Stimulated activated CD4-positive, alpha-beta T cell treated with anti-CD3 and anti-CD28 coated beads, Interleukin-2, amount 100 ng/mL, for 4 hours (primary cell): ENCODE results near the gene NUCB2.
"Not testable (repeated sequence)": the region's sequence is repeated elsewhere in the genome, so short reads cannot be mapped to it uniquely, and the experiment has no call there.

Source experiments
- DNase-seq: peaks from one replicate; pipeline ENCODE4 v3.0.0-alpha.2; 2020; ENCODE audit warnings: low read depth

Gene NUCB2

GRCh38 chr11:17276236-17277023 lies at the start of gene NUCB2:
NUCB2 (plus strand) TSS chr11:17276739; CDS start chr11:17295324, 18,585 bp downstream.
- DNase-seq, result peak; percentile 93

- not testable (repeated sequence) for DNase-seq
Measured at GRCh38 chr11:17228186-17228925, 48.2 kb upstream of the NUCB2 start.

- DNase-seq, result no peak
Measured at GRCh38 chr11:17229481-17230152, 46.9 kb upstream of the NUCB2 start.

- peak; percentile 39 for DNase-seq
Measured at GRCh38 chr11:17230867-17231851, 45.4 kb upstream of the NUCB2 start.

- DNase-seq, result no peak
Measured at GRCh38 chr11:17233101-17233500, 43.4 kb upstream of the NUCB2 start.

GRCh38 chr11:17238377-17238776 lies 38.2 kb upstream of the NUCB2 start:
- no peak for DNase-seq

- not testable (repeated sequence) for DNase-seq
Measured at GRCh38 chr11:17239927-17240326, 36.6 kb upstream of the NUCB2 start.

- no peak for DNase-seq
Measured at GRCh38 chr11:17240780-17241179, 35.8 kb upstream of the NUCB2 start.

GRCh38 chr11:17242954-17243353 lies 33.6 kb upstream of the NUCB2 start:
- not testable (repeated sequence) for DNase-seq

DNA sequence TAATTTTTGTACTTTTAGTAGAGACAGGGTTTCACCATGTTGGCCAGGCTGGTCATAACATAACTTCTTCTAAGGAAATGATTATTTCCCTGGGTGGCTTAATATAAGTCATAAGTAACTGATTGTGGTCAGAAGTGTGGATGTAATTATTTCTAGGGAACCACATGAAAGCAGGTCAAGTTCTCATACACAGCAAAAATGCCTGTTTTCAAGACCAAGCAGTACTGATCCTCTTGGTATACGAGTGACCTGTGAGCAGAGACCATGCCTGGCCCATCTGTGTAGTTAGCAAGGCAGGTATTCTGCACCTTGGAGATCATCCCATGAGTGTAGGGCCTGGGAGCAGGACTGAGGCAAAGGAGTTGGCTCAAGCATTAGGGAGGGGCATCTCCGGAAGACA lies 32.5 kb upstream of the NUCB2 start:
- DNase-seq, result no peak

DNA sequence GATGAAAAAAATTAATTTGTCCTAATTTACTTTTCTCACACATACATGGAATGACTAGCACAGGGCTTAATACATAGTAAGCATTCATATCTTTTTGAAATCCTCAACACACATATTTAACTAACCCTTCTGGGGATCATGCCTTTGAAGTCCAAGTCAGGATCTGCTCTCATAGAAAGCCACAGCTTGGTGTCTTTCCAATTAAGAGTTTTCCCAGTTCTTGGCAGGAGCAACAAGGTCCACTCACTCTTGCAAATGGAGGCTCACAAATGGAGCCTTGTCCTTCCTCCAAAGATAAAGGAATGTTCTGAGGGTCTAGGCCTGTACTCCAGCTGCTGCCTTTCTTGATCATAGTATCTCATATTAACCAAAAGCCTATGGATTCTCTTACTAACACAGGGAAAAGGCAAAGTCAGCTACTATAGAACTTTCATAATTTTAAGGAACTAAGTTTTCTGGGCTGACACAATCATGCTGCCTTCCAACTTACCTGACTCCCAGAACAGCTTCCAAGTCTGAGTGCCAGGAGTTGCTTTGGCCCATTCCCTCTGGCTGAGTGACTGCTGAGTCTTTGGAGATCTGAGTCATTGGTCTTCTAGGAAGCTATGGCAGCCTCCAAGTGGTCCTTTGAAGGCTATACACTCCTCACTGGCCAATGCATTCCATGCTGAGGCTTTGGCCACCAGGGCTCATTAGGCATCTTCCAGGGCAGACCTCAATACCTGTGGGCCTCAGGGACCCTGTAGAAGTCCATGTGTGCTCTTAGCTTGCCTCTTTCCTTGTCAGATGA lies 25.8 kb upstream of the NUCB2 start:
- DNase-seq, result no peak

DNA sequence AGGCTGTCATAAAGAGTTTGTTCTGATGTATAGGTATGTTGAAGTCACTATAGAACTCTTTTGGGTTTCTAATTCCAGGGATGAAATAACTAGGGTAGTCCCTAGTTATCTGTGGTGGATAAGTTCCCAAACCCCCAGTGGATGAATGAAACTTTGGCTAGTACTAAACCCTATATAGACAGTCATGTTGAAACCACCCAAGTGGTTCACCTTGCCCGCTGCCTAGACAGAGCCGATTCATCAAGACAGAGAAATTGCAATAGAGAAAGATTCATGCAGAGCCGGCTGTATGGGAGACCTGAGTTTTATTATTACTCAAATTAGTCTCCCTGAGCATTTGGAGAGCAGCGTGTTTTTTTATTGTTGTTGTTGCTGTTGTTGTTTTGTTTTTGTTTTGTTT lies 23.8 kb upstream of the NUCB2 start:
- no peak for DNase-seq

- no peak for DNase-seq
Measured at GRCh38 chr11:17256512-17256911, 20.0 kb upstream of the NUCB2 start.

- no peak for DNase-seq
Measured at GRCh38 chr11:17257196-17257595, 19.3 kb upstream of the NUCB2 start.

GRCh38 chr11:17258670-17259069 lies 17.9 kb upstream of the NUCB2 start:
- DNase-seq, result no peak

GRCh38 chr11:17259519-17259918 lies 17.0 kb upstream of the NUCB2 start:
- DNase-seq, result no peak

DNA sequence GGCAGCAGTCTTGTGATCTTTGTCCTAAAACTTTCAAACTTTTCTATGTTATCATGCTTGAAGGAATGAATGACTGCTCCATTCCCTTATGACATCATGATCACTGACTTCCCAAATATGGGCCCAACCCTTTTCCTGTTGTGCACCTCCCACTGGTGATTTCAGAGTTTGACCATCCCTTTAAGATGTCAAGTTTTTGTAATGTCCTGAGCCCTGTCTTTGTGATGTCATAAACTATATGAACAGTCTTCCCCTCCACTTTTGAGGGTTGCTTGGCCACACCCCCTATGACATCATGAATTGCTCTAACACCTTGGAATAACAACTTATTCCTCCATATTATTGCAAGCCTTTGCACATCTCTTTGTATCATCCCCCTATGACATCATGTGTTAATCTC lies 16.5 kb upstream of the NUCB2 start:
- DNase-seq, result no peak

- DNase-seq, result no peak
Measured at GRCh38 chr11:17263769-17264168, 12.8 kb upstream of the NUCB2 start.

GRCh38 chr11:17266781-17267180 lies 9.8 kb upstream of the NUCB2 start:
- no peak for DNase-seq

DNA sequence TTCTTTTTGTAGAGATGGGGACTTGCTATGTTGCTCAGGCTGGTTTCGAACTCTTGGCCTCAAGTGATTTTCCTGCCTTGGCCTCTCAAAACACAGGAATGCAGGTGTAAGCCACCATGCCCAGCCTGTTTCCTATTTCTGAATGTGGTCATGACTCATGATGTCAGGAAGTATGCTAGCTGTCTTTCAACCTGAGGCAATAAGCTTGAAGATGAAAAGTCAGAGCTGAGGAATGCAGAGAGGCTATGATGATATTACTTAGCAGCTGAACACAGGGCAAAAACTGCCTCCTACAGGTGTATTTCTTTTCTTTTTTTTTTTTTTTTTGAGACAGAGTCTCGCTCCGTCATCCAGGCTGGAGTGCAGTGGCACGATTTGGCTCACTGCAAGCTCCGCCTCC lies 9.0 kb upstream of the NUCB2 start:
- DNase-seq, result no peak

DNA sequence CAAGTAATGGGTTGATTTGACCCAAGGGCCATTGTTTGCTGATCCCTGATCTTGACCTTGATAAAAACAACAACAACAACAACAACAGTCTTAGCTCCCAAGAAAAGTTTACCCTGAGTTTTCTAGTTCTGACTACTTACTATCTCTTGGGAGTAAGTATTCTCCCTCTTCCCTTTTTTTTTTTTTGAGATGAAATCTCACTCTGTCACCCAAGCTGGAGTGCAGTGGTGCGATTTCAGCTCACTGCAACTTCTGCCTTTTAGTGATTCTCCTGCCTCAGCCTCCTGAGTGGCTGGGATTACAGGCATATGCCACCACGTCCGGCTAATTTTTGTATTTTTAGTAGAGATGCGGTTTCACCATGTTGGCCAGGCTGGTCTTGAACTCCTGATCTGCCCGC lies 8.0 kb upstream of the NUCB2 start:
- not testable (repeated sequence) for DNase-seq
